ENCODE results near the gene SERPINA9.
"Not testable (repeated sequence)": the region's sequence is repeated elsewhere in the genome, so short reads cannot be mapped to it uniquely, and the experiment has no call there.

The SERPINA9 gene

DNA sequence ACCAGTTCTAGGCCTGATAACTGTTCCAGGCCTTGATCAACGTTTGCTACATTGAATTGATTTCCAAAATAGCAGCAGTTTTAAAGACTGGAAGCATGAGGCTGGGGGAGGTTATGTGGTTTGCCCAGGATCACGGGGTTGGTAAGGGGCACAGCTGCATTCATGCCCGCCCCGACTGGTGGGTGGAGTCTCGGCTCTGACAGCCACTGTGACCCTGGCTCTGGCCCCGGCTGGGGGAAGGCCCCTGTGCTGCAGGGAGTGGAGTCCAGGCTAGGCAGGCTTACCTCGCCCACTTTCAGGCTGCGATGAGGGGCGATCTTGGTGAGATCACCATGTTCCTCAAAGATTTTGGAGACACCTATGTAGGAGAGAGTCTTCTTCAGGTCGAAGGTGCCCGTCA, 13.3 kb upstream of the SERPINA9 start:
- in situ Hi-C loops (cut with MboI; ENCODE audit: low sequenced_read_pairs): no loop called here

GRCh38 chr14:94486883-94487282, 10.9 kb upstream of the SERPINA9 start:
- in situ Hi-C loops (cut with MboI; ENCODE audit: low sequenced_read_pairs): no loop called here

GRCh38 chr14:94485944-94486841, 10.2 kb upstream of the SERPINA9 start:
- in situ Hi-C loops (cut with MboI; ENCODE audit: low sequenced_read_pairs): no loop called here

DNA sequence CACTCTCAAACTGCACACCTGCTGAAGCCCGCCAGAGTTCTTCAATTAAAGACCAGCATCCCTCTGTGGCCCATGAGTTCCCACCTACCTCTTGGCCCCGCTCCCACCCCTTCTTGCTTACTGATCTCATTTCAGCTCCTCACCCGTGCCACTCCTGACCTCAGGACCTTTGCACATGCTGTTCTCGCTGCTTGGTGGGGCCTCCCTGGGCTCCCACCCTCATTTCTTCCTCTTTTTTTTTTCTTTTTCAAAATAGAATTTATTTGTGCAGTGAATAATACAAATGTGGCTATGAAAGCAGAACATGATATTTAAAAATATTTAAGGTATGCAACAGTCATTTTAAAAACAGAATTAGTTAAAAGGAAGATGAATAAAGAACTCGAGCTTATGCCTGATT, 8.5 kb upstream of the SERPINA9 start:
- in situ Hi-C loops (cut with MboI; ENCODE audit: low sequenced_read_pairs): no loop called here

DNA sequence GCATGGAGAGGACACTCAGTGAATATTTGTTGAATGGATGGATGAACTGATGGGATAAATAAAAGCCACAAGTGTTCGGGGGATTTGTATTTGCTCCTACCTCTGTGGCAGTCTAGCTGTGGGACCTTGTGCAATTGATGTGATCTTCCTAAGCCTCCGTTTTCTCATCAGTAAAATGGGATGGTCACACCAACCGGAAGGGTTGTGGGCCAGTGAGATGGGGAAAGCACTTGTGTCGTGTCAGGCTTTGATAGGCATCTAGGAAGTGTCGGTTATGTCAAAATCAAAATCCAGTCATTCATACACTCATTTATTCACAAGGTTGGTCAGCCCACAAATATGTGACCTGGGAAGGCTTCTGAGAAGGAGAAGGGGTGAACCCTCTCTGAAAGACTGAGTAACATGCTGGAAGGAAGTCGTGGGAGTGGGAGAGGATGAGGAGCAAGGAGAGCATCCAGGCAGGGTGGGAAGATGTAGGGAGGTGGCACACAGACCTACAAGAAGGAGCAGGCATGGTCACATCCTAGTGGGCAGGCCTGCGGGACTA, 7.8 kb upstream of the SERPINA9 start:
- in situ Hi-C loops (cut with MboI; ENCODE audit: low sequenced_read_pairs): no loop called here

GRCh38 chr14:94483071-94483451, 7.1 kb upstream of the SERPINA9 start:
- in situ Hi-C loops (cut with MboI; ENCODE audit: low sequenced_read_pairs): no loop called here

- in situ Hi-C loops (cut with MboI; ENCODE audit: low sequenced_read_pairs): not testable (repeated sequence)
Observed at GRCh38 chr14:94482132-94483070, 6.4 kb upstream of the SERPINA9 start.

- in situ Hi-C loops (cut with MboI; ENCODE audit: low sequenced_read_pairs): no loop called here
Observed at GRCh38 chr14:94481468-94482131, 5.6 kb upstream of the SERPINA9 start.

DNA sequence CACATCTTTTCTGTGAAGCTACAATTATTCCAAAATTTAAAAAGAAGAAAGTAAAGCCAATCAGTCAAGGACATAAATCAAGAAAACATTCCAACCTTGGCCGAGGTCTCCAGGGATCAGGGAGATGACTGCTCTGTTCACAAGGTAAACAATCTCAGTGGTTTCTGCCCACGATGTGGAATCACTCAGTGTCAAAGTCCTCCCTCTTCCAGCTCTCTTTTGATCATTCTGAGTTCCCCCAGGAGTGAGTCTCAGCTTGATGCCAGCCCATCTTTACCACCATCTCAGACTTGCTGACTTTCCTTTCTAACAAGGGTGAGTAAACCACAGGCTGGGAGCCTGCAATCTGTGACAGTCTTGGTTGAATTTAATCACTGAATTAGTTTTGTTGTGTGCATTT, 4.8 kb upstream of the SERPINA9 start:
- in situ Hi-C loops (cut with MboI; ENCODE audit: low sequenced_read_pairs): no loop called here

DNA sequence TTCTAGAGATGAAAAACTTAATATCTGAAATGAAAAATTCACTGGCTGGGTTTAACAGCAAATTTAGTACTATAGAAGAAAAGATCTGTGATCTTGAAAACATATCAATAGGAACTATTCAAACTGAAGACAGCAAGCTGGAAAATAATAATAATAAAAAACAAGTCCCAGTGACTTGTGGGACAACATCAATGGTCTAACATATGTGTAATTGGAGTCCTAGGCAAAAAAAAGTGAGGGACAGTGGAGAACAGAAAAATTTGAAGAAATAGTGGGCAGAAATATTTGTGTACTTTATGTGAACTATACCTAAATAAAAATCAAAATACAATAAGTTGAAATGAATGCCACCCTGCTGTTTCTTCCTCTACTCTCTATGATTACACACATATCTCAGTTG, 2.4 kb upstream of the SERPINA9 start:
- in situ Hi-C loops (cut with MboI; ENCODE audit: low sequenced_read_pairs): no loop called here

- in situ Hi-C loops (cut with MboI; ENCODE audit: low sequenced_read_pairs): no loop called here
Observed at GRCh38 chr14:94474581-94475031, 1.4 kb downstream of the SERPINA9 start.

- in situ Hi-C loops (cut with MboI; ENCODE audit: low sequenced_read_pairs): no loop called here
Observed at GRCh38 chr14:94473666-94474410, 2.2 kb downstream of the SERPINA9 start.

- in situ Hi-C loops (cut with MboI; ENCODE audit: low sequenced_read_pairs): no loop called here
Observed at GRCh38 chr14:94472842-94473241, 3.2 kb downstream of the SERPINA9 start.

- in situ Hi-C loops (cut with MboI; ENCODE audit: low sequenced_read_pairs): no loop called here
Observed at GRCh38 chr14:94471045-94471444, 5.0 kb downstream of the SERPINA9 start.

GRCh38 chr14:94470311-94470710, 5.7 kb downstream of the SERPINA9 start:
- in situ Hi-C loops (cut with MboI; ENCODE audit: low sequenced_read_pairs): no loop called here

DNA sequence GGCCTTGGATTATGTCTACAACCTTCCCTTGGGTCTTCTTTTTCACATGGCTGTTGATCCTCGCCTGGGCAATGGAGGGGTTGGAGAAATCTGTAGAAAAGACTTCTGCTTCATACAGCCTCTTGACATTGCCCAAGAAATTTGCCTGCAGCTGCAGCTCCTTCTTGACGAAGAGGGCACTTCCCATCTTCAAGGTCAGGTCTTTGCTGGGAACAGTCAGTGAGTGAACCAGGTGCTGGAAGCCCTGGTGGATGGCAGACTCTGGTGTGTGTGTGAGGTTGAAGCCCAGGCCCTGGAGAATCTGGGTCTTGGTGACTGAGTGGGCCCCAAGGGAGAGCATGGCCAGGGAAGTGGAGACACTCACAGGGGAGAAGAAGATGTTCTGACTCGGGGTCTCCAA, 6.7 kb downstream of the SERPINA9 start:
- in situ Hi-C loops (cut with MboI; ENCODE audit: low sequenced_read_pairs): no loop called here

GRCh38 chr14:94467728-94468520, 8.1 kb downstream of the SERPINA9 start:
- in situ Hi-C loops (cut with MboI; ENCODE audit: low sequenced_read_pairs): no loop called here

DNA sequence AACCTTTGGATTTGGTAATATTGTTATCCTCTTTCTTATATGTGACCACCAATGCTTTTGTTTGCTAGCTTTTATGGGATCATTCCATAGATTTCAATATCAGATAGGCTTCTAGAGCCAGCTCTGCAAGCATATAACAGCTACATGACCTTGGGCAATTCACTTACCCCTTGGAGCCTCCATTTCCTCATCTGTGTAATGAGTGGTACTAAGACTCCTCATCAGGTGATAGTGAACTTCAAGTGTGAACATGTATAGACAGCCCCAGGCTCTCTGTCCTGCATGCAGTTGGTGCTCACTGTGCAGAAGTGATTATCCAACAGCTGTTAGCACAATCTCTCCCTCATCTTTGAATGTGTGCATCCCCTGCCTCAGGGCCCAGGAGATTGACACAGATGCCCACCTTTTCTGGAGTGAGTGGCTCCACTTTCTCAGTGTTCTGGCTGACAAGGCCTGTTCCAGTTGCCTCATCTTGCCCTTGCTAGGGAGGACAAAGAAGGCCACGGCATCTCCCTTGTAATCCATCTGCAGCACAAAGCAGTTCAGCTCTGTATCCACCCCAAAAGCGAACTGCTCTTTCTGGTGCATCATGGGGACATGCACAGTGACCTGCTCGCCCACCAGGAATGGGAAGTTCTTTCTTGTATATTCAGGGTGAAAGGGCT, 9.2 kb downstream of the SERPINA9 start:
- in situ Hi-C loops (cut with MboI; ENCODE audit: low sequenced_read_pairs): no loop called here

GRCh38 chr14:94465042-94465441, 11.0 kb downstream of the SERPINA9 start:
- in situ Hi-C loops (cut with MboI; ENCODE audit: low sequenced_read_pairs): no loop called here
